ENCODE data around the gene POC1B.

GRCh38 chr12:89571491-89572195 is 45.8 kb upstream of the POC1B start:
- TF ChIP-seq SUZ12 (IDR thresholded peaks at IDR 0.05): no peak
- TF ChIP-seq BHLHE40 (IDR thresholded peaks at IDR 0.05; ENCODE audit: borderline replicate concordance): no peak
- TF ChIP-seq FOXM1 (IDR thresholded peaks at IDR 0.05; ENCODE audit: borderline replicate concordance): no peak
- no peak for TF ChIP-seq SP1 (IDR thresholded peaks at IDR 0.05)
